HUDEP-2 (cell line): Measurements from ENCODE around the gene RPS10.

ENCODE experiments used
- DNase-seq, 76 experiments: peaks; one replicate each; lab custom pipeline; 2025; ENCODE audit not compliant: unreplicated experiment in 76 of 76; lab: John Stamatoyannopoulos, UW

RPS10 gene

GRCh38 chr6:34393966-34394305 is 31.9 kb downstream of the RPS10 start:
- DNase-seq: no peak

GRCh38 chr6:34393191-34393965 is 32.5 kb downstream of the RPS10 start:
- DNase-seq: no peak

GRCh38 chr6:34392497-34393190 is 33.2 kb downstream of the RPS10 start, which contains the start of gene NUDT3:
NUDT3 (minus strand) TSS chr6:34392669; CDS start chr6:34392362, 307 bp downstream.
- DNase-seq: peak in 75 of 76 experiments; percentile 57 to 99 (median 94)

GRCh38 chr6:34391786-34392496 is 33.9 kb downstream of the RPS10 start:
- DNase-seq: peak in 65 of 76 experiments; percentile 23 to 95 (median 68)

GRCh38 chr6:34391473-34391785 is 34.4 kb downstream of the RPS10 start:
- peak in 4 of 76 experiments; percentile 27 to 72 (median 48) for DNase-seq

- DNase-seq: peak in 8 of 76 experiments; percentile 8 to 45 (median 24)
These were observed 35.1 kb downstream of the RPS10 start for GRCh38 chr6:34390531-34391472.

GRCh38 chr6:34389034-34389433 is 36.8 kb downstream of the RPS10 start:
- no peak for DNase-seq

GRCh38 chr6:34388421-34388820 is 37.4 kb downstream of the RPS10 start:
- no peak for DNase-seq

GRCh38 chr6:34386316-34387137 is 39.3 kb downstream of the RPS10 start:
- DNase-seq: no peak

GRCh38 chr6:34385793-34386195 is 40.1 kb downstream of the RPS10 start:
- DNase-seq: no peak

- no peak for DNase-seq
These were observed 41.3 kb downstream of the RPS10 start for GRCh38 chr6:34384321-34385153.

GRCh38 chr6:34383656-34384320 is 42.1 kb downstream of the RPS10 start:
- no peak for DNase-seq

- DNase-seq: no peak
These were observed 42.7 kb downstream of the RPS10 start for GRCh38 chr6:34383161-34383631.

GRCh38 chr6:34381081-34381480 is 44.8 kb downstream of the RPS10 start:
- no peak for DNase-seq

GRCh38 chr6:34378470-34378869 is 47.4 kb downstream of the RPS10 start:
- DNase-seq: peak in 4 of 76 experiments; percentile 7 to 23 (median 15)

GRCh38 chr6:34377984-34378383 is 47.9 kb downstream of the RPS10 start:
- DNase-seq: no peak

- DNase-seq: peak in 1 of 76 experiments; percentile 5
These were observed 48.3 kb downstream of the RPS10 start for GRCh38 chr6:34377571-34377970.

- DNase-seq: no peak
These were observed 50.0 kb downstream of the RPS10 start for GRCh38 chr6:34375833-34376232.
